NCI-H2081 treated with DMSO at 0.1 percent for 48 hours (cell line): ENCODE data around the gene ZNF503.
"Not testable (repeated sequence)": the region's sequence is repeated elsewhere in the genome, so short reads cannot be mapped to it uniquely, and the experiment has no call there.

Source experiments
- DNase-seq: peaks from one replicate; lab custom pipeline; 2025; lab: John Stamatoyannopoulos, UW

ZNF503 gene

DNA sequence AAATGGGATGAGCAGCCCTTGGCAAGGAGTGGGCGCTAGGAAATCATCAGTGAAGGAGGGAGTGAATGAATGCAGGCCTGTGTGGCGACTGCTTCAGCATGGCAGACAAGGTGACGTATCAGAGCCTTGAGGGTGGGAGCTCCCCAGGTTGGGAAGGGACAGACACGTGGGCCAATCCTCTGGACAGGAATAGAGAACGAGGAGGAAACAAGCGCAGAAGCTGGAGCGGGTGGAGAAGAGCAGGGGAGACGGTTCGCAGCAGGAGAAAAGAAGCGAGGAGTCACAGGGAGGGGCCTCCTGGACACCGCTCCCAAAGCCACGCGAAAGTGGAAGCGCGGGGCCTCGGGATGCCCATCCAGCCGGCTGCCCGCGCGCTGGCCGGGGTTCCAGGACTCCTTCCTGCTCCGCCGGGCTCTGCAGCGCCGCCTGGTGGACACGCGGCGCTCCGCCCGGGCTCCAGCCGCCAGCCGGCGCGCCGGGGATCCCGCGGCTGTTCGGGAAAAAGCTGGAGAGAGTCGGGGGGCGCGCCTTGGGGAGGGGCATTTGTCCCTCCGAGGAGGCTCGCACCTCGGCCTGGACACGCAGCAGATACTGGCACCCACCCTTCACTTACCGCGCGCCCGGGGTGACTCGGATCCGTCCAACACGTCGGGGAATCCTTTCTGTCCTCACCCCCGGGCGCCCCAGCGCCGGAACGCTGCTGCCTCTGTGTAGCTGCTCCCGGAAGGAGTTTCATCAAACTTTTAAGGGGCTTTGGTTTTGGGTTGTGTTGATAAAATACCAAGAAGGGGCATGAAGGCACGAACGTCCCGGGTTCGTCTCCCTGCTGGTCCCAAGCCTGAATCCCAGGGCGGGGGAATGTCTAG, 6.3 kb downstream of the ZNF503 start:
- no peak for DNase-seq

DNA sequence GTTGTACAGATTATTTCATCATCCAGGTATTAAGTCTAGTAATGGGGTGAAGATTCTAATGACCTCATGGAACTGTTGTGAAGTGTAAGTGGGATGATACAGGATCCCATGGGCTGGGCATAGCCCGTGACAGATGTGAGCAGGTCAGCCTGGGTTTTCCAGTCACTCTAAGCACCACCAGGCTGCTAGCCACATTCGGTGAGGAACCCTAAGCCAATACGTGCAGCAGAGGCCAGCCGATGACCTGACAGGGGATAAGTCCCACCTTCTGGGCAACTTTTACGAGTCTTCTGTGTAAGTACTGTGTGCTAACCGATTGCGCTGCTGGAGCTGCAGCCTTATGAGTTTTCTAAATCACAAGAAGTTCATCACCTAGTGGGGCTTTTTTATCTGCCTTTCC, 7.3 kb downstream of the ZNF503 start:
- no peak for DNase-seq

- no peak for DNase-seq
These were observed 8.8 kb downstream of the ZNF503 start for GRCh38 chr10:75392744-75393143.

DNA sequence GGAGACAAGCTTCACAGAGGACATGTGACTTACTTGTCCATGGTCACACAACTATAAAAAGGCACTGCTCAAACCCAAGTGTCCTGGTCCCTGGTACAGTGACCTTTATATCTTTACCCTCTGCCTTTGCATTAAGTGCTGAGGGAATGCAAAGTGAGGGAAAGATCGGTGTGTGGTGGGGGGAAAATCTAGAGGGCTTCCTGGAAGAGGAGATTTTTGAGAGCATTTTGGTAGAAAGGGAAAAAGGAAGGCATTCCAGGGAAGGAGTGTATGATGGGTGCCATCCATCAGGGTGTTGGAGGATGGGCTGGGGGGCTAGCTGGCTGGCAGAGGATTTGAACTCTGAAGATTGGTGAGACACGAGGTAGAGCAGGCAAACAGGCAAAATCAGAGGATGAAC, 9.3 kb downstream of the ZNF503 start:
- no peak for DNase-seq

DNA sequence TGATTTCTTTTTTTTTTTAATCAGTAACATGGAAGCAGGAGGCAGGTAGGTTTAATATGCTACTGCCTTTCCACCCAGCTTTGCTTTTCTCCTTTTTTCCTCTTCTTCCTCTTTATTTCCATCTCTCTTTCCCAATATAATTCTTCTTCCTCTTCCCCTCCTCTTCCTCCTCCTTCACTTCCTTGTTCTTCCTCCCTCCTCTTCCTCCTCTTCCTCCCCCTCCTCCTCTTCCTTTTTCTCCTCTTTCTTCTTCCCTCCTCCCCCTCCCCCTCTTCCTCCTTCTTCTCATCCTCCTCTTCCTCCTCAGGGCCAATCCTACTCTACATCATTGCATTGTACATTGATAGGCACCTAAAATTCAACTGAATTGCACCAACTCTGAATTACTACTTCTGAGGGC, 11.4 kb downstream of the ZNF503 start:
- DNase-seq = no peak

DNA sequence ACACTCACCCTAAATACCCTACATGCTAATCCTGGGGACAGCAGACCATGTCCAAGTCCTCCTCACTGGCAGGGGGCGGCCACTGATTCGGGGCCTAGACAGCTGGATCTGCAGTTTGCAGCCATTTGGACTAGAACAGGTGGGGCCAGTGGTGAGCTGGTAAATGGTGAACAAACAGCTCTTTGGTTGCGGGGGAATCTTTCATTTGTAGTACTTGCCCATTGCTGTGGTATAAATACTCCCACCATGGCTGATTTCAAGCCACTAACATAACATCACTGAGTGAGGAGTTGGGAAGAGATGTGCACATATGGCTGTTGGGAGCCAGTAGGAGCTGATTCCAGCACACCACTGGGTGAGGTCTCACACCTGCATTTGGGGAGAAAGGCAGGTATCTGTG, 13.5 kb downstream of the ZNF503 start:
- DNase-seq = no peak

GRCh38 chr10:75386128-75386527, 15.4 kb downstream of the ZNF503 start:
- DNase-seq = no peak

- DNase-seq = no peak
These were observed 21.7 kb downstream of the ZNF503 start for GRCh38 chr10:75379817-75380216.

DNA sequence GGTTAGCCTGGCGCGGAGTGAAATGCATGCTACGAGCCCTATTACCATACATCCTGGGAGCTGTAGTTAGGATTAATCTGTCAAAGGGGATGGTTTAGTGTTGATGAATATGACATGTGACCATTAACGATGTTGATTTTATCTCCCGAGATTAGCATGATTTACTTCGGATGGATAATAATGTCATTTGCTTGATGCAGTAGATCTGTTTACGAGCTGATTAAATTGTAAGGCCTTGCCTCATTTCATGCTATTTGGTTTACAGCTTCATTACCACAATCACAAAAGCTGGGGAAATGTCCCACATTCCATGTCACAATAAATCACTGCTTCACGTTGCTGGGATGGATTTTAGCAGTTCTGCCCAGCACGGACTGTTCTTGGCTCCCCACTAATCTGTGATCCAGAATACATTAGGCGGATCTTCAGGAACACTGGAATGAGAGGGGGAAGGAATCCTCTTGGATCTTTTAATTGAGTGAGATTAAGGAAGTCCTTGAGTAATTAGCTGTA, 22.3 kb downstream of the ZNF503 start:
- peak; percentile 12 for DNase-seq

DNA sequence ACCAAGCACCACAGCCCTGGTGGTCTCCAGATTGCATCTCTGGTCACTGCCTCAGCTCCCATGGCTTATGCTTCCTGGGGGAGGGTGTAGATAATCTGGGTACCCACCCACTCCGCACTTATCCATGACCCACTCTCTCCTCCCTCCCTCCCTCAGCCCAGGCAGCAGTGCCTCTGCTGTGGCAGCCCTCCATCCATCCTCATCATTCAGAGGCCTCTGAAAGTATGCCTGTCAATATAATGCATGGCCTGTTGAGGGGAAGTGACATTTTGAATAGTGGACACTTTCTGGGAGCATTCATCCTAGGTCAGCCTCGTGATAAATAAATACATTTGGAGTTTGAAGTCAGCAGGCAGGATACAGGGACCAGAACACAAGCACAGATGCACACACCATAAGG, 23.2 kb downstream of the ZNF503 start:
- no peak for DNase-seq

GRCh38 chr10:75377869-75378268, 23.7 kb downstream of the ZNF503 start:
- DNase-seq = no peak

DNA sequence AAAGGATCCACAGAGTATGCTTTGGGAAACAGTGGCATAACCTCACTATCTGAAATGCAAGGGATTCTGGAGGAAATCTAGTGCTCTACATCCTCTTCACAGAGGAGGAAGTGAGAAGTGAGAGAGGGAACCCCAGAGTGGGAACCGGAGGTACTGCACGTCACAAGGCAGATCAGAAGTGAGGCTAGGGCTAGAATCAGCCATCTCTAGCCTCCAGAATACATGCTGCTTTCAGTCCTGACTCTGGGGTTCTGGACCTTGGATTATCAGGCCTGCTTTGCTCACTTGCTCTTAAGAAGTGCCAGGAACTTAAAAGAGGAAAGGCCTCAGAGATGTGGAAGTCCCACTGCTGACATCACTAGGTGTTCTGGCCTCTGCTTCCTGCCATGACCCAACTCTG, 25.7 kb downstream of the ZNF503 start:
- DNase-seq = no peak

DNA sequence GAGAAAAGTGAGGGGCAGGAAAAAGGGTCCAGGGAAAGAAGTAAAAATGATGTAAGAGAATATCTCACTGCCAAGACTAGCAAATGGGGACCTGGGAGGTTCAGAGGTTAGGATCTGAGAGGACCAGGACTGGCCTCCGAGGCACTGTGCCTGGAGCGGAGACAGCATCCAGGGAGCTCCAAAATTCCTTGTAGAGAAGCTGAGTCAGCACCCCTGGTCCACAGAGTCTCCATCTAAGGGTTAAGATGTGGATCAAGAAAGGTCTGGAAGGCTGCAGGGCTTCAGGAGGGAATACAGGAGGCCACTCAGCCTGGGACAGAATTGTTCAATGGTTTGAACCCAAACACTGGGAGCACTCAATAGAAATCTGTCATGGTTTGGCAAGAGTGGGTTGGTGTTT, 30.6 kb downstream of the ZNF503 start:
- DNase-seq = no peak

- not testable (repeated sequence) for DNase-seq
These were observed 31.7 kb downstream of the ZNF503 start for GRCh38 chr10:75369838-75370237.

DNA sequence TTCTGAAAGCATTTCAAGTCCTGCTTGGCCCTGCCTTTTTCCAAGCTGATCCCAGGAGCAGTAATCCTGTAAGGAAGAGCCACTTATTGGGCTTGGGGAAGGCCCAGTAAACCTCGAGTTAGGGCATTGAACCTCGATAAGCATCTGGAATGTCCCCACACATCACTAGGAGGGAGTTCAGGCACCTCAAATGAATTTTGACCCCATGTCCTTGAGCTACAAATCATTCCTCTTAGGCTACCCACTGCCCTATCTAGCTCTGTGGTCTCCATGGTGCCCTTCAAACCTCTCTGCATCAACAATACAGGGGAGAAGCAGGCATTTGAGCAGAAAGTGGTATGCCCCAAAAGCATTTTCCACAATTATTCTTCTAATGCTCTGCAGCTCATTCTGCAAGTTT, 33.7 kb downstream of the ZNF503 start:
- DNase-seq = no peak

DNA sequence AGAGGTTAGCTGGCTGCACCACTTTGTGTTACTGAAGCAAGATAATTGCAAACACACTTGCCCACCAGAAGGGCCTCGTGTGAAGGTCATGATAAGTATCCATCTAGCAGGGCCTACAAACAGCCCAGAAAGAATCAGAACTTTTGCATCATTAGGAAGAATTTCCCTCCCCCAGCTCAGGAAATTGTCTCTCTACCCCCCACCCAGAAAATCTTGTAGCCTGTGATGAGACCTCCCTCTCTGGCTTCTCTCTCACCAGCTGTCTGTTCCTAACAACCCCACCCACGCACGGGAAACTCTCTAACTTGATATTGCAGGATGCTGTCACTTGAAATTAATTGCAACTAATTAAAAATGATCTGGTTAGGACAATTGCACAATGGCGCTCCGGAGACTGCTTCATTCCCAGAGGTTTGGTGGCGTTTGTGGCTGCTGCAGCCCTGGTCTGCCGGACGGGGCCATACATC, 34.5 kb downstream of the ZNF503 start:
- no peak for DNase-seq

- DNase-seq = no peak
These were observed 38.1 kb downstream of the ZNF503 start for GRCh38 chr10:75363431-75363830.

DNA sequence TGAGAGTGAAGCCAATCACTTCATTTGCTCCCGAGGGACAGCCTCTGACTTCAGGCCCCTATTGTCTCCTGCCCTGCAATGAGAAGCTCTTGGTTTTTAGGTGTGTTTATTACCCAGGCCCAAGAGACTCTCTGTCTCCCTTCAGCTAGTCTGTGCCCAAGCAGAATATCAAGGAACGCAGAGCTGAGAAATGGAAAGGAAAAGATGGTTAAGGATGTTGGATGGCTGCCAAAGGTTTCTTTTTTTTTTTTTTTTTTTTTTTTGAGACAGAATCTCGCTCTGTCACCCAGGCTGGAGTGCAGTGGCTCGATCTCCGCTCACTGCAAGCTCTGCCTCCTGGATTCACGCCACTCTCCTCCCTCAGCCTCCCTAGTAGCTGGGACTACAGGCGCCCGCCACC, 41.7 kb downstream of the ZNF503 start:
- not testable (repeated sequence) for DNase-seq

GRCh38 chr10:75358835-75359421, 42.6 kb downstream of the ZNF503 start:
- DNase-seq = no peak

- DNase-seq = no peak
These were observed 43.4 kb downstream of the ZNF503 start for GRCh38 chr10:75358132-75358531.

- no peak for DNase-seq
These were observed 44.1 kb downstream of the ZNF503 start for GRCh38 chr10:75357500-75357899.

- DNase-seq = no peak
These were observed 45.1 kb downstream of the ZNF503 start for GRCh38 chr10:75356484-75356883.

- DNase-seq = no peak
These were observed 45.9 kb downstream of the ZNF503 start for GRCh38 chr10:75355706-75356105.
